HL-60/S4 treated with retinoic acid at 250 ng/mL for 4 days and 3 days (cell line): ENCODE measurements around the gene LTB4R2.

Experiments used
- in situ Hi-C: fragments of 300-500 bp; cut with MboI; formaldehyde crosslinking; loops from 2 replicates; pipeline ENCODE4 v1.7.0; 2022; ENCODE audit warnings: low sequenced_read_pairs

Gene LTB4R2

GRCh38 chr14:24309538-24310264 is at the start of gene LTB4R2:
Gene LTB4R2 (plus strand): TSS chr14:24310140. CDS start chr14:24310665, 525 bp downstream.
- in situ Hi-C loops, result no loop called here

- in situ Hi-C loops, result no loop called here
Measured at GRCh38 chr14:24260780-24261157, 49.2 kb upstream of the LTB4R2 start.

GRCh38 chr14:24261256-24261968 is 48.5 kb upstream of the LTB4R2 start:
- in situ Hi-C loops, result no loop called here

GRCh38 chr14:24261969-24262327 is 48.0 kb upstream of the LTB4R2 start:
- in situ Hi-C loops, result no loop called here

GRCh38 chr14:24262821-24263733 is 46.9 kb upstream of the LTB4R2 start, which contains the start of gene TGM1:
Gene TGM1 (minus strand): TSS chr14:24263177. CDS start chr14:24262352, 825 bp downstream.
- in situ Hi-C loops, result no loop called here

GRCh38 chr14:24263848-24264247 is 46.1 kb upstream of the LTB4R2 start:
- in situ Hi-C loops, result no loop called here

- in situ Hi-C loops, result no loop called here
Measured at GRCh38 chr14:24264298-24264697, 45.6 kb upstream of the LTB4R2 start.

- in situ Hi-C loops, result no loop called here
Measured at GRCh38 chr14:24266344-24267244, 43.3 kb upstream of the LTB4R2 start.

GRCh38 chr14:24267516-24267915 is 42.4 kb upstream of the LTB4R2 start:
- in situ Hi-C loops, result no loop called here

GRCh38 chr14:24268225-24268624 is 41.7 kb upstream of the LTB4R2 start:
- in situ Hi-C loops, result no loop called here

- in situ Hi-C loops, result no loop called here
Measured at GRCh38 chr14:24269368-24269767, 40.6 kb upstream of the LTB4R2 start.

GRCh38 chr14:24269910-24270536 is 39.9 kb upstream of the LTB4R2 start:
- in situ Hi-C loops, result no loop called here

- in situ Hi-C loops, result no loop called here
Measured at GRCh38 chr14:24270537-24271133, 39.3 kb upstream of the LTB4R2 start.

- in situ Hi-C loops, result no loop called here
Measured at GRCh38 chr14:24271134-24271833, 38.7 kb upstream of the LTB4R2 start, which contains the start of gene RABGGTA. Gene RABGGTA (minus strand): TSS chr14:24271597. CDS start chr14:24271115, 482 bp downstream.

- in situ Hi-C loops, result no loop called here
Measured at GRCh38 chr14:24271834-24272263, 38.1 kb upstream of the LTB4R2 start.

GRCh38 chr14:24272467-24272866 is 37.5 kb upstream of the LTB4R2 start:
- in situ Hi-C loops, result no loop called here

GRCh38 chr14:24273422-24273998 is 36.4 kb upstream of the LTB4R2 start:
- in situ Hi-C loops, result no loop called here

- in situ Hi-C loops, result no loop called here
Measured at GRCh38 chr14:24274101-24274543, 35.8 kb upstream of the LTB4R2 start.
